Tibial nerve (tissue), 4 donors: ENCODE data around the gene SLC7A7. TPM values are rescaled to one million over a fixed set of nuclear protein-coding genes. Genes with fewer than 3 reads are reported as not detected.

Experiments used
- DNase-seq, 2 donors: peaks; one replicate each; pipeline ENCODE4 v3.0.0-alpha.2; 2019; ENCODE audit warnings: low spot score in 2 of 2
- H3K27ac ChIP-seq, 4 donors: fragments of 200-600 bp; sonication (generic) in 3 of 4; one replicate each; pipeline ENCODE4 v1.5.1; 2017 to 2019; ENCODE audit warnings: mild to moderate bottlenecking in 1 of 4
- H3K27me3 ChIP-seq, 2 donors: fragments of 200-600 bp; sonication (generic) in 1 of 2; one replicate each; pipeline versions ENCODE4 v1.5.1 to v1.6.0; 2017 to 2019
- H3K36me3 ChIP-seq, 3 donors: fragments of 200-600 bp; sonication (generic); one replicate each; pipeline ENCODE4 v1.5.1; 2018 to 2019
- H3K4me1 ChIP-seq, 4 donors: fragments of 200-600 bp; sonication (generic) in 3 of 4; one replicate each; pipeline ENCODE4 v1.5.1; 2017 to 2019
- H3K4me3 ChIP-seq, 4 donors: fragments of 200-600 bp; sonication (generic) in 3 of 4; one replicate each; pipeline ENCODE4 v1.5.1; 2017 to 2019; ENCODE audit warnings: mild to moderate bottlenecking in 1 of 4, moderate library complexity in 1 of 4
- H3K9me3 ChIP-seq, 4 donors: fragments of 200-600 bp; sonication (generic) in 3 of 4; one replicate each; pipeline ENCODE4 v1.5.1; 2017 to 2019
- CTCF ChIP-seq, 5 experiments: fragments of 200-600 bp in 3 of 5; fragments of 450-650 bp in 2 of 5; sonication (generic) in 3 of 5; IDR thresholded peaks; one replicate each; pipeline ENCODE4 v1.5.1; 2016 to 2019; ENCODE audit warnings: antibody characterized with exemption in 5 of 5, mild to moderate bottlenecking in 3 of 5, moderate library complexity in 2 of 5
- EP300 ChIP-seq, 2 donors: sonication (generic); formaldehyde crosslinking; IDR thresholded peaks; one replicate each; pipeline ENCODE4 v1.6.1; 2017; ENCODE audit warnings: antibody characterized with exemption in 2 of 2, mild to moderate bottlenecking in 1 of 2
- POLR2A ChIP-seq, 2 donors: fragments of 450-650 bp; IDR thresholded peaks; one replicate each; pipeline ENCODE4 v1.6.1; 2017; ENCODE audit warnings: antibody characterized with exemption in 2 of 2, mild to moderate bottlenecking in 2 of 2, moderate library complexity in 2 of 2
- WGBS, 2 donors: methylation state at CpG; one replicate each; pipeline ENCODE4 v1.1.5; 2018; 5-methylcytosine and 5-hydroxymethylcytosine counted together
- total RNA-seq, 4 donors: library from RNA; depleted of rRNA; stranded (reverse); fragments of >200 nt; gene quantifications; one replicate each; pipeline ENCODE4 v1.1.0, GENCODE V29; 2016

SLC7A7 gene
- total RNA-seq, 4 donors from 2014 or later: 8.4 to 39.8 (median 19.0) TPM

- no peak for DNase-seq
- Histone ChIP-seq H3K4me3 (no peak overlapping the region), H3K4me1 (peaks cover 6 to 88% (median 38%) of the 10 kb centered on the region in 4 donors), H3K36me3 (peaks cover 4 to 60% (median 18%) of the 10 kb centered on the region in 3 donors), H3K27me3 (no peaks in the 10 kb centered on the region), H3K27ac (peak overlapping the region in 2 of 4 donors; percentile 26 to 57), H3K9me3 (no peaks in the 10 kb centered on the region)
- WGBS, 2 donors: 80 to 85% methylated on average over 21 of the region's 21 CpGs
- TF ChIP-seq EP300 (IDR thresholded peaks at IDR 0.05) (no peak), POLR2A (IDR thresholded peaks at IDR 0.05) (no peak), CTCF (IDR thresholded peaks at IDR 0.05) (no peak)
Observed at GRCh38 chr14:22843123-22843925, 28.1 kb upstream of the SLC7A7 start.

- no peak for DNase-seq
- H3K27me3 ChIP-seq: no peaks in the 10 kb centered on the region
- peaks cover 4 to 60% (median 18%) of the 10 kb centered on the region in 3 donors for H3K36me3 ChIP-seq
- H3K9me3 ChIP-seq: no peaks in the 10 kb centered on the region
- no peak overlapping the region for H3K4me3 ChIP-seq
- TF ChIP-seq EP300 (IDR thresholded peaks at IDR 0.05): no peak
- no peak for TF ChIP-seq POLR2A (IDR thresholded peaks at IDR 0.05)
- no peak for TF ChIP-seq CTCF (IDR thresholded peaks at IDR 0.05)
- peak overlapping the region in 2 of 4 donors; percentile 26 to 57 for H3K27ac ChIP-seq
- 84 to 87% methylated on average over 24 to 26 of the region's 28 CpGs for WGBS, 2 donors
- peaks cover 3 to 84% (median 31%) of the 10 kb centered on the region in 4 donors for H3K4me1 ChIP-seq
Observed at GRCh38 chr14:22842211-22843122, 27.2 kb upstream of the SLC7A7 start.

GRCh38 chr14:22841769-22842168, 26.5 kb upstream of the SLC7A7 start:
- no peaks in the 10 kb centered on the region for H3K9me3 ChIP-seq
- WGBS, 2 donors: 87 to 90% methylated on average over 8 of the region's 8 CpGs
- peaks cover 4 to 58% (median 18%) of the 10 kb centered on the region in 3 donors for H3K36me3 ChIP-seq
- no peak overlapping the region for H3K4me3 ChIP-seq
- peaks cover under 1 to 77% (median 25%) of the 10 kb centered on the region in 4 donors for H3K4me1 ChIP-seq
- peak overlapping the region in 2 of 4 donors; percentile 26 to 57 for H3K27ac ChIP-seq
- DNase-seq: no peak
- TF ChIP-seq EP300 (IDR thresholded peaks at IDR 0.05) (no peak), POLR2A (IDR thresholded peaks at IDR 0.05) (no peak), CTCF (IDR thresholded peaks at IDR 0.05) (no peak)
- H3K27me3 ChIP-seq: no peaks in the 10 kb centered on the region

GRCh38 chr14:22841311-22841710, 26.1 kb upstream of the SLC7A7 start:
- peak overlapping the region in 2 of 4 donors; percentile 26 to 57 for H3K27ac ChIP-seq
- H3K4me3 ChIP-seq: no peak overlapping the region
- TF ChIP-seq POLR2A (IDR thresholded peaks at IDR 0.05): no peak
- TF ChIP-seq CTCF (IDR thresholded peaks at IDR 0.05): no peak
- no peak for TF ChIP-seq EP300 (IDR thresholded peaks at IDR 0.05)
- WGBS, 2 donors: 90 to 94% methylated on average over 9 of the region's 9 CpGs
- H3K4me1 ChIP-seq: peaks cover 0 to 72% (median 20%) of the 10 kb centered on the region in 4 donors
- DNase-seq: no peak
- no peaks in the 10 kb centered on the region for H3K27me3 ChIP-seq
- H3K9me3 ChIP-seq: no peaks in the 10 kb centered on the region
- peaks cover 4 to 54% (median 18%) of the 10 kb centered on the region in 3 donors for H3K36me3 ChIP-seq
